GM23338 (cell line): Measurements from ENCODE around the gene SEMA4D. TPM values are rescaled to one million over a fixed set of nuclear protein-coding genes. Genes with fewer than 3 reads are reported as not detected.

Experiments
- ATAC-seq: fragments of 200-7000 bp; cut with Tn5 transposase; 3 replicates; pipeline ENCODE4 v1.9.1; 2020
- DNase-seq: peaks from one replicate; pipeline ENCODE4 v3.0.0-alpha.2; 2015; ENCODE audit warnings: low spot score
- H2AFZ ChIP-seq: fragments of 200-600 bp; sonication (generic); 2 replicates; pipeline ENCODE4 v1.8.0; 2016; ENCODE audit warnings: antibody characterized with exemption, mild to moderate bottlenecking, moderate library complexity
- H3F3A ChIP-seq: fragments of 200-600 bp; sonication (generic); replicated peaks from 2 replicates; pipeline ENCODE4 v1.8.0; 2017; ENCODE audit warnings: antibody characterized with exemption, mixed run types, low read depth
- H3K27ac ChIP-seq: fragments of 200-600 bp; sonication (generic); 2 replicates; pipeline ENCODE4 v1.6.1; 2016; ENCODE audit warnings: low read depth
- H3K27me3 ChIP-seq: fragments of 200-600 bp; sonication (generic); 2 replicates; pipeline ENCODE4 v1.8.0; 2016; ENCODE audit warnings: mild to moderate bottlenecking, mixed run types, moderate library complexity; ENCODE audit not compliant: insufficient read depth
- H3K36me3 ChIP-seq: fragments of 200-600 bp; sonication (generic); 2 replicates; pipeline ENCODE4 v1.8.0; 2016; ENCODE audit warnings: mild to moderate bottlenecking; ENCODE audit not compliant: insufficient read depth
- H3K4me1 ChIP-seq: fragments of 200-600 bp; sonication (generic); 2 replicates; pipeline ENCODE4 v1.8.0; 2016; ENCODE audit warnings: mild to moderate bottlenecking, moderate library complexity; ENCODE audit not compliant: insufficient read depth
- H3K4me2 ChIP-seq: fragments of 200-600 bp; sonication (generic); 2 replicates; pipeline ENCODE4 v1.7.1; 2017; ENCODE audit warnings: mixed run types
- H3K4me3 ChIP-seq: fragments of 200-600 bp; sonication (generic); 2 replicates; pipeline ENCODE4 v1.6.1; 2016; ENCODE audit warnings: mixed run types
- H3K79me2 ChIP-seq: fragments of 200-600 bp; sonication (generic); replicated peaks from 2 replicates; pipeline ENCODE4 v1.8.0; 2017; ENCODE audit warnings: mild to moderate bottlenecking; ENCODE audit not compliant: insufficient read depth
- H3K9me2 ChIP-seq: fragments of 200-600 bp; sonication (generic); 2 replicates; pipeline ENCODE4 v1.8.0; 2017; ENCODE audit not compliant: insufficient read depth
- H4K20me1 ChIP-seq: fragments of 200-600 bp; sonication (generic); replicated peaks from 2 replicates; pipeline ENCODE4 v1.8.0; 2017; ENCODE audit warnings: mild to moderate bottlenecking; ENCODE audit not compliant: insufficient read depth
- H3K27ac Mint-ChIP-seq: 2 replicates; pipeline ENCODE4 v1.8.0; 2020; ENCODE audit warnings: inconsistent platforms, mild to moderate bottlenecking, moderate library complexity, mixed read lengths
- H3K27me3 Mint-ChIP-seq: 3 replicates; pipeline ENCODE4 v1.8.0; 2022; ENCODE audit warnings: low read depth, mild to moderate bottlenecking, moderate library complexity, mixed read lengths, inconsistent platforms; ENCODE audit not compliant: insufficient read depth, poor library complexity
- H3K36me3 Mint-ChIP-seq: 3 replicates; pipeline ENCODE4 v1.8.0; 2021; ENCODE audit warnings: low read depth, mild to moderate bottlenecking, inconsistent platforms, moderate library complexity, mixed read lengths
- H3K4me1 Mint-ChIP-seq: 3 replicates; pipeline ENCODE4 v1.8.0; 2020; ENCODE audit warnings: mild to moderate bottlenecking, inconsistent platforms, mixed read lengths
- H3K4me3 Mint-ChIP-seq: 3 replicates; pipeline ENCODE4 v1.8.0; 2021; ENCODE audit warnings: moderate library complexity, mild to moderate bottlenecking, inconsistent platforms, mixed read lengths
- H3K9me3 Mint-ChIP-seq: 3 replicates; pipeline ENCODE4 v1.8.0; 2020; ENCODE audit warnings: moderate library complexity, mild to moderate bottlenecking, inconsistent platforms, mixed read lengths
- CREB1 ChIP-seq: fragments of 250-450 bp; sonication (Bioruptor Pico); IDR thresholded peaks from 2 replicates; pipeline ENCODE4 v1.5.0; 2020; ENCODE audit warnings: low read depth, mild to moderate bottlenecking, moderate library complexity
- CTCF ChIP-seq, 2 experiments: fragments of 200-600 bp in 1 of 2; sonication (generic) in 1 of 2; conservative IDR thresholded peaks; 2 replicates each; pipeline versions ENCODE4 v1.5.1 to v1.6.1; 2016 to 2017; ENCODE audit warnings: antibody characterized with exemption in 2 of 2, low read depth in 2 of 2, mild to moderate bottlenecking in 2 of 2, moderate library complexity in 1 of 2
- ETS1 ChIP-seq: IDR thresholded peaks from 2 replicates; pipeline ENCODE4 v1.6.1; 2016; ENCODE audit warnings: antibody characterized with exemption
- EZH2 ChIP-seq: fragments of 200-600 bp; sonication (generic); IDR thresholded peaks from one replicate; pipeline ENCODE4 v1.8.0; 2017; ENCODE audit warnings: antibody characterized with exemption, mild to moderate bottlenecking, low read depth; ENCODE audit not compliant: unreplicated experiment
- EZH2phosphoT487 ChIP-seq: fragments of 200-600 bp; sonication (generic); IDR thresholded peaks from one replicate; pipeline ENCODE4 v1.8.1; 2018; ENCODE audit warnings: antibody characterized with exemption; ENCODE audit not compliant: unreplicated experiment
- JUNB ChIP-seq: IDR thresholded peaks from one replicate; pipeline ENCODE4 v1.6.1; 2016; ENCODE audit warnings: antibody characterized with exemption; ENCODE audit not compliant: unreplicated experiment
- NANOG ChIP-seq: IDR thresholded peaks from 2 replicates; pipeline ENCODE4 v1.6.1; 2016; ENCODE audit warnings: antibody characterized with exemption, borderline replicate concordance
- POLR2AphosphoS5 ChIP-seq: IDR thresholded peaks from 2 replicates; pipeline ENCODE4 v1.6.1; 2016; ENCODE audit warnings: antibody characterized with exemption, low read depth
- STAT1 ChIP-seq: IDR thresholded peaks from one replicate; pipeline ENCODE4 v1.6.1; 2016; ENCODE audit warnings: antibody characterized with exemption; ENCODE audit not compliant: unreplicated experiment
- ZNF114 ChIP-seq: fragments of 250-450 bp; sonication (Bioruptor Pico); IDR thresholded peaks from 2 replicates; pipeline ENCODE4 v1.5.0; 2020; ENCODE audit warnings: mild to moderate bottlenecking, moderate library complexity
- ZNF331 ChIP-seq: fragments of 250-450 bp; sonication (Bioruptor Pico); IDR thresholded peaks from 2 replicates; pipeline ENCODE4 v1.5.0; 2020; ENCODE audit warnings: low read depth, mild to moderate bottlenecking, moderate library complexity
- polyA plus RNA-seq: library from polyadenylated mRNA; unstranded; fragments of >200 nt; fragmentation: Nextera tagmentation; extraction: Ambion mirVana; gene quantifications from 2 replicates; pipeline ENCODE4 v1.2.1, GENCODE V29; 2016
- total RNA-seq: library from RNA; depleted of rRNA; stranded (reverse); fragments of >200 nt; shearing (Covaris generic); gene quantifications from 2 replicates; pipeline ENCODE4 v1.2.3, GENCODE V29; 2014
- TF ChIP-seq, protein P1 (sequence below): fragments of 250-450 bp; sonication (Bioruptor Pico); IDR thresholded peaks from 2 replicates; pipeline ENCODE4 v1.5.0; 2020; ENCODE audit warnings: mild to moderate bottlenecking, moderate library complexity
- TF ChIP-seq, protein P2 (sequence below): IDR thresholded peaks from one replicate; pipeline ENCODE4 v1.6.1; 2018; ENCODE audit warnings: antibody characterized with exemption; ENCODE audit not compliant: unreplicated experiment

The SEMA4D gene
- total and polyA plus RNA-seq, 2 experiments from 2014 or later = 19.3 to 63.0 TPM

DNA sequence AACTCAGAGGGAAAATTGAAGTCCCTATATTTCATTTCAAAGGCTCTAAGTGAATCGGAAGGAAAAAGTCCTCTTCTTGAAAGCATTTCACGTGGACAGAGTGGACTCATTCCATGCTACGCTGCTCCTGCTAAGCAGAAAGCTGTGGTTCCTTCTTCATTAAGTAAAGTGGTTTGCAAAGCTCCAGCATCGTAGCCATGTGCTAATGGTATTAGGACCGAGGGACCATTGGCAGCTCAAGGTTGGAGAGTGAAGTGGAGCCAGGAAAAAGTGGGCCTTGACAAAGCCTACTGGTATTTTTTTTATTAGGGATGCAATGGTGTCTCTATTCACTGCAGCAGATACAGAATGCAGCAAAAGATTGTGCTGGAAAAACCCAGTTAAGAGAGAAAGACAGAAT lies 16.4 kb upstream of the SEMA4D start:
- no peak overlapping the region for H3K27ac Mint-ChIP-seq

More for the DNA sequence above, 16.4 kb upstream of the SEMA4D start:
- no peak for DNase-seq
- no peaks in the 10 kb centered on the region for H3K36me3 Mint-ChIP-seq
- H3K79me2 ChIP-seq = no peaks in the 10 kb centered on the region
- peaks cover 6% of the 10 kb centered on the region; the same call in 1 of the 2 replicates for H3K9me2 ChIP-seq
- no peaks in the 10 kb centered on the region for H3K36me3 ChIP-seq
- no peaks in the 10 kb centered on the region for H3K27me3 ChIP-seq
- H3K4me3 ChIP-seq = no peak overlapping the region
- ATAC-seq = no peak
- no peaks in the 10 kb centered on the region for H3F3A ChIP-seq
- peaks cover 11% of the 10 kb centered on the region for H3K27me3 Mint-ChIP-seq
- H3K4me1 ChIP-seq = no peaks in the 10 kb centered on the region
- H3K4me2 ChIP-seq = no peak overlapping the region
- H3K9me3 Mint-ChIP-seq = no peaks in the 10 kb centered on the region
- no peak overlapping the region for H3K27ac ChIP-seq
- TF ChIP-seq CTCF (conservative IDR thresholded peaks at IDR 0.05; ENCODE audit: low read depth in 2 of 2) = no peak
- no peak for TF ChIP-seq ETS1
- TF ChIP-seq, protein P1, sequence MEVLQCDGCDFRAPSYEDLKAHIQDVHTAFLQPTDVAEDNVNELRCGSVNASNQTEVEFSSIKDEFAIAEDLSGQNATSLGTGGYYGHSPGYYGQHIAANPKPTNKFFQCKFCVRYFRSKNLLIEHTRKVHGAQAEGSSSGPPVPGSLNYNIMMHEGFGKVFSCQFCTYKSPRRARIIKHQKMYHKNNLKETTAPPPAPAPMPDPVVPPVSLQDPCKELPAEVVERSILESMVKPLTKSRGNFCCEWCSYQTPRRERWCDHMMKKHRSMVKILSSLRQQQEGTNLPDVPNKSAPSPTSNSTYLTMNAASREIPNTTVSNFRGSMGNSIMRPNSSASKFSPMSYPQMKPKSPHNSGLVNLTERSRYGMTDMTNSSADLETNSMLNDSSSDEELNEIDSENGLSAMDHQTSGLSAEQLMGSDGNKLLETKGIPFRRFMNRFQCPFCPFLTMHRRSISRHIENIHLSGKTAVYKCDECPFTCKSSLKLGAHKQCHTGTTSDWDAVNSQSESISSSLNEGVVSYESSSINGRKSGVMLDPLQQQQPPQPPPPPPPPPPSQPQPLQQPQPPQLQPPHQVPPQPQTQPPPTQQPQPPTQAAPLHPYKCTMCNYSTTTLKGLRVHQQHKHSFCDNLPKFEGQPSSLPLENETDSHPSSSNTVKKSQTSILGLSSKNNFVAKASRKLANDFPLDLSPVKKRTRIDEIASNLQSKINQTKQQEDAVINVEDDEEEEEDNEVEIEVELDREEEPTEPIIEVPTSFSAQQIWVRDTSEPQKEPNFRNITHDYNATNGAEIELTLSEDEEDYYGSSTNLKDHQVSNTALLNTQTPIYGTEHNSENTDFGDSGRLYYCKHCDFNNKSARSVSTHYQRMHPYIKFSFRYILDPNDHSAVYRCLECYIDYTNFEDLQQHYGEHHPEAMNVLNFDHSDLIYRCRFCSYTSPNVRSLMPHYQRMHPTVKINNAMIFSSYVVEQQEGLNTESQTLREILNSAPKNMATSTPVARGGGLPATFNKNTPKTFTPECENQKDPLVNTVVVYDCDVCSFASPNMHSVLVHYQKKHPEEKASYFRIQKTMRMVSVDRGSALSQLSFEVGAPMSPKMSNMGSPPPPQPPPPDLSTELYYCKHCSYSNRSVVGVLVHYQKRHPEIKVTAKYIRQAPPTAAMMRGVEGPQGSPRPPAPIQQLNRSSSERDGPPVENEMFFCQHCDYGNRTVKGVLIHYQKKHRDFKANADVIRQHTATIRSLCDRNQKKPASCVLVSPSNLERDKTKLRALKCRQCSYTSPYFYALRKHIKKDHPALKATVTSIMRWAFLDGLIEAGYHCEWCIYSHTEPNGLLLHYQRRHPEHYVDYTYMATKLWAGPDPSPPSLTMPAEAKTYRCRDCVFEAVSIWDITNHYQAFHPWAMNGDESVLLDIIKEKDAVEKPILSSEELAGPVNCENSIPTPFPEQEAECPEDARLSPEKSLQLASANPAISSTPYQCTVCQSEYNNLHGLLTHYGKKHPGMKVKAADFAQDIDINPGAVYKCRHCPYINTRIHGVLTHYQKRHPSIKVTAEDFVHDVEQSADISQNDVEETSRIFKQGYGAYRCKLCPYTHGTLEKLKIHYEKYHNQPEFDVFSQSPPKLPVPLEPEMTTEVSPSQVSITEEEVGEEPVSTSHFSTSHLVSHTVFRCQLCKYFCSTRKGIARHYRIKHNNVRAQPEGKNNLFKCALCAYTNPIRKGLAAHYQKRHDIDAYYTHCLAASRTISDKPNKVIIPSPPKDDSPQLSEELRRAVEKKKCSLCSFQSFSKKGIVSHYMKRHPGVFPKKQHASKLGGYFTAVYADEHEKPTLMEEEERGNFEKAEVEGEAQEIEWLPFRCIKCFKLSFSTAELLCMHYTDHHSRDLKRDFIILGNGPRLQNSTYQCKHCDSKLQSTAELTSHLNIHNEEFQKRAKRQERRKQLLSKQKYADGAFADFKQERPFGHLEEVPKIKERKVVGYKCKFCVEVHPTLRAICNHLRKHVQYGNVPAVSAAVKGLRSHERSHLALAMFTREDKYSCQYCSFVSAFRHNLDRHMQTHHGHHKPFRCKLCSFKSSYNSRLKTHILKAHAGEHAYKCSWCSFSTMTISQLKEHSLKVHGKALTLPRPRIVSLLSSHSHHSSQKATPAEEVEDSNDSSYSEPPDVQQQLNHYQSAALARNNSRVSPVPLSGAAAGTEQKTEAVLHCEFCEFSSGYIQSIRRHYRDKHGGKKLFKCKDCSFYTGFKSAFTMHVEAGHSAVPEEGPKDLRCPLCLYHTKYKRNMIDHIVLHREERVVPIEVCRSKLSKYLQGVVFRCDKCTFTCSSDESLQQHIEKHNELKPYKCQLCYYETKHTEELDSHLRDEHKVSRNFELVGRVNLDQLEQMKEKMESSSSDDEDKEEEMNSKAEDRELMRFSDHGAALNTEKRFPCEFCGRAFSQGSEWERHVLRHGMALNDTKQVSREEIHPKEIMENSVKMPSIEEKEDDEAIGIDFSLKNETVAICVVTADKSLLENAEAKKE (CRISPR knock-in tag) = no peak
- no peak for TF ChIP-seq JUNB
- TF ChIP-seq POLR2AphosphoS5 = no peak
- no peak for TF ChIP-seq ZNF331 (CRISPR knock-in tag)
- no peak for TF ChIP-seq EZH2phosphoT487
- TF ChIP-seq EZH2 = no peak
- no peak for TF ChIP-seq CREB1 (CRISPR knock-in tag)
- TF ChIP-seq ZNF114 (CRISPR knock-in tag) = no peak
- TF ChIP-seq, protein P2, sequence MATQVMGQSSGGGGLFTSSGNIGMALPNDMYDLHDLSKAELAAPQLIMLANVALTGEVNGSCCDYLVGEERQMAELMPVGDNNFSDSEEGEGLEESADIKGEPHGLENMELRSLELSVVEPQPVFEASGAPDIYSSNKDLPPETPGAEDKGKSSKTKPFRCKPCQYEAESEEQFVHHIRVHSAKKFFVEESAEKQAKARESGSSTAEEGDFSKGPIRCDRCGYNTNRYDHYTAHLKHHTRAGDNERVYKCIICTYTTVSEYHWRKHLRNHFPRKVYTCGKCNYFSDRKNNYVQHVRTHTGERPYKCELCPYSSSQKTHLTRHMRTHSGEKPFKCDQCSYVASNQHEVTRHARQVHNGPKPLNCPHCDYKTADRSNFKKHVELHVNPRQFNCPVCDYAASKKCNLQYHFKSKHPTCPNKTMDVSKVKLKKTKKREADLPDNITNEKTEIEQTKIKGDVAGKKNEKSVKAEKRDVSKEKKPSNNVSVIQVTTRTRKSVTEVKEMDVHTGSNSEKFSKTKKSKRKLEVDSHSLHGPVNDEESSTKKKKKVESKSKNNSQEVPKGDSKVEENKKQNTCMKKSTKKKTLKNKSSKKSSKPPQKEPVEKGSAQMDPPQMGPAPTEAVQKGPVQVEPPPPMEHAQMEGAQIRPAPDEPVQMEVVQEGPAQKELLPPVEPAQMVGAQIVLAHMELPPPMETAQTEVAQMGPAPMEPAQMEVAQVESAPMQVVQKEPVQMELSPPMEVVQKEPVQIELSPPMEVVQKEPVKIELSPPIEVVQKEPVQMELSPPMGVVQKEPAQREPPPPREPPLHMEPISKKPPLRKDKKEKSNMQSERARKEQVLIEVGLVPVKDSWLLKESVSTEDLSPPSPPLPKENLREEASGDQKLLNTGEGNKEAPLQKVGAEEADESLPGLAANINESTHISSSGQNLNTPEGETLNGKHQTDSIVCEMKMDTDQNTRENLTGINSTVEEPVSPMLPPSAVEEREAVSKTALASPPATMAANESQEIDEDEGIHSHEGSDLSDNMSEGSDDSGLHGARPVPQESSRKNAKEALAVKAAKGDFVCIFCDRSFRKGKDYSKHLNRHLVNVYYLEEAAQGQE = no peak
- TF ChIP-seq STAT1 = no peak
- no peak for TF ChIP-seq NANOG
- no peaks in the 10 kb centered on the region; the same call in 2 of the 3 replicates for H3K4me1 Mint-ChIP-seq
- no peak overlapping the region for H3K4me3 Mint-ChIP-seq
- H2AFZ ChIP-seq = no peak overlapping the region
- H4K20me1 ChIP-seq = no peaks in the 10 kb centered on the region
